SJSA1 (cell line): ENCODE data around the gene PNPO. TPM values are rescaled to one million over a fixed set of nuclear protein-coding genes. Genes with fewer than 3 reads are reported as not detected.

ENCODE experiments used
- DNase-seq, 2 experiments: peaks; one replicate each; pipeline ENCODE4 v3.0.0-alpha.2; 2015 to 2020; ENCODE audit warnings: low spot score in 2 of 2, low read depth in 1 of 2
- H3K27ac ChIP-seq: fragments of 250-450 bp; sonication (Bioruptor Pico); 2 replicates; pipeline ENCODE4 v1.5.1; 2020; ENCODE audit warnings: mild to moderate bottlenecking, moderate library complexity
- H3K27me3 ChIP-seq: fragments of 250-450 bp; sonication (Bioruptor Pico); replicated peaks from 2 replicates; pipeline ENCODE4 v1.5.1; 2020; ENCODE audit warnings: mild to moderate bottlenecking, moderate library complexity
- H3K36me3 ChIP-seq: fragments of 250-450 bp; sonication (Bioruptor Pico); 2 replicates; pipeline ENCODE4 v1.5.1; 2020; ENCODE audit warnings: mild to moderate bottlenecking
- H3K4me1 ChIP-seq: fragments of 250-450 bp; sonication (Bioruptor Pico); replicated peaks from 2 replicates; pipeline ENCODE4 v1.6.1; 2021; ENCODE audit warnings: mild to moderate bottlenecking
- H3K4me3 ChIP-seq: fragments of 250-450 bp; sonication (Bioruptor Pico); 2 replicates; pipeline ENCODE4 v1.5.1; 2020; ENCODE audit warnings: mild to moderate bottlenecking
- H3K9me3 ChIP-seq: fragments of 250-450 bp; sonication (Bioruptor Pico); replicated peaks from 2 replicates; pipeline ENCODE4 v1.5.1; 2020; ENCODE audit warnings: mild to moderate bottlenecking
- total RNA-seq: library from RNA; depleted of rRNA; stranded (reverse); fragments of >200 nt; shearing (Covaris generic); gene quantifications from 2 replicates; pipeline ENCODE4 v1.2.3, GENCODE V29; 2014

Gene PNPO
- total RNA-seq, 1 experiment from 2014 or later: 34.3 TPM

GRCh38 chr17:47966079-47966519, 24.7 kb downstream of the PNPO start:
- Histone ChIP-seq H3K27me3 (no peaks in the 10 kb centered on the region), H3K9me3 (no peaks in the 10 kb centered on the region), H3K27ac (no peak overlapping the region), H3K4me1 (peaks cover 25% of the 10 kb centered on the region), H3K4me3 (no peak overlapping the region), H3K36me3 (0 out of 2 replicates have a peak, but pooled peaks cover under 1% of the 10 kb centered on the region)
- no peak for DNase-seq

DNA sequence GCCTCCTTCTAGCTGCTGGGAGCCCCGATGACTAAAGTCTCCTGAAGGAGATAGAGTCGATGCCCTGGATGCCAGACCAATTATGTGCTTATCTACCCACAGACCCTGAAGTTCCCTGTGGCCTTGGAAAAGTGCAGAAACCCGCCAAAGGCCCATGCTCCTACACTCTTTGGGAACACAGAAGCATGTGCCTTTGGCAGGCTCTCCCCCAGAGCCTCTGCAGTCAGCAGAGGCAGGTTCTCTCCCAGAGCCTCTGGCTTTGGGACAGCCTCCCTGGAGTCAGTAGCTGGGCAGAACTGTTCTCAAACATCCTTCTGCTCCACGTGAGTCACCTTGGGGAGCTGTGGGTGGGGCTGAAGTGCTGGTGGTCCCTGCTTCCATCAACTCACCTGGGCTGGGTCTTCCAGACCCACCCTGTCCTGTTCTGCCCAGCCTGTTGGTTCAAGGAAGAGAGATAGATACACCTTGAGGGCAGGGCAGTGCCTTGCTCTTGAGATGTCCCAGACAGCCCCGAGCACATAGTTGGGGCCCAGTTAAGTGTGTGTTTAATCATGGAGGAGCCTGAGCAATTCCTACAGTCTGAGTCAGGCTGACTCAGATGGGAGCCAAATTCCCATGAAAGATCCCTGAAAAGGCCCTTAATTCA, 26.4 kb downstream of the PNPO start:
- 0 out of 2 replicates have a peak, but pooled peaks cover 5% of the 10 kb centered on the region for H3K36me3 ChIP-seq
- peak; percentile 77 to 78 for DNase-seq
- H3K4me1 ChIP-seq: peaks cover 35% of the 10 kb centered on the region
- H3K9me3 ChIP-seq: no peaks in the 10 kb centered on the region
- H3K4me3 ChIP-seq: no peak overlapping the region
- no peaks in the 10 kb centered on the region for H3K27me3 ChIP-seq
- H3K27ac ChIP-seq: peak overlapping the region; percentile 73

DNA sequence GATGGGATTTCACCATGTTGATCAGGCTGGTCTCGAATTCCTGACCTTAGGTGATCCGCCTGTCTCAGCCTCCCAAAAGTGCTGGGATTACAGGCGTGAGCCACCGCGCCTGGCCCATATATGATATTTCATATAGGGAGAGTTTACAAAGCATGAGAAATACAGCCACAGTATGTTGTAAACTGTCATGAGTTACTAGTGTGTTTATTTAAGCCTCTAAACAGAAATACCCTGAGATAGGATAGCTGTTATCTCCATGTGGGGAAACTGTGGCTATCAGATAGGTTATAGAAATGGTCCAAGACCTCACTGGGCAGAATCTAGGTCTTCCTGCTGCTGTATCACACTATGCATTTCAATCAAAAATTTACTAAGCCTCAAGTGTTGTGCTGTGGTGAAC, 27.5 kb downstream of the PNPO start:
- Histone ChIP-seq H3K36me3 (peaks cover 8% of the 10 kb centered on the region), H3K4me3 (no peak overlapping the region), H3K9me3 (no peaks in the 10 kb centered on the region), H3K4me1 (peaks cover 35% of the 10 kb centered on the region), H3K27ac (no peak overlapping the region), H3K27me3 (no peaks in the 10 kb centered on the region)
- no peak for DNase-seq

GRCh38 chr17:47969930-47970724, 28.8 kb downstream of the PNPO start:
- Histone ChIP-seq H3K36me3 (peaks cover 18% of the 10 kb centered on the region), H3K4me1 (peaks cover 35% of the 10 kb centered on the region), H3K27ac (no peak overlapping the region), H3K4me3 (peak overlapping the region; percentile 60), H3K27me3 (no peaks in the 10 kb centered on the region), H3K9me3 (no peaks in the 10 kb centered on the region)
- no peak for DNase-seq

DNA sequence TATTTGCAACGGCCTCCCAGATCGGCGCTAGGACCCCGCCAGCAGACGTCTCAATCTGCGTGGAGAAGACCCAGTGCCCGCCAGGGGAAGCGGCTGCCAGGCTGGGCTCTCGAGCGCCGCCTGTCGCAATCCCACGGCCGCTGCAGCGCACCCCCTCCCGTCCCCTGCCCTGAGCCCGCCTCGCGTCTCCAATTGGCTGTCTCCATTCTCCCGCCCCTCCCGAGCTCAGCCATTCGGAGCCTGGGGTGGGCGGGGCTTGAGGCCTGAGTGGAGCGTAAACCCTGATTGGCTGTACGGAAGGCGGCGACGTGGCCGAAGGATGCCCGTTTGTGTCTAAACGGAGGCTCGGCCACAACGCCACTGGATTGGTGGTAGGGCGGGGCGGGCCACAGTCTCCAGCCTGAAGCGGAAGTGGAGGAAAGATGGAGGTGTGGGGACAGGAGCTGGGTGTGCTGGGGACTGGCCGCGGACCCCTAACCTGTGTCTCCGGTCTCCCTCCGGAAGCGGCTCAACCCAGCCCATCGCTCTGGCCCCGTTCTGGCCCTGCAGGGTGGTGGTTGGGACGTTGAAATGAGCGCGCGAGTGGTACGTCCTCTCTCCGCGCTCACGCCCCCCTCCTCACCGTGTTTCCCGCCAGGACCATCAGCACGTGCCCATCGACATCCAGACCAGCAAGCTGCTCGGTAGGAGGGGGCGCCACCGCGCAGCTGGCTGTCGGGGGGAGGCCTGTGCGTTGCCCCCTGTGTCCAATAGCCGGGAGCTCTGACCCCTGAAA, 29.5 kb downstream of the PNPO start, which contains the start of gene CDK5RAP3:
TSS of gene CDK5RAP3 (plus strand) at position 389 of the 775 bp plus-strand sequence. CDS start at position 423, 34 bp downstream.
- no peaks in the 10 kb centered on the region for H3K27me3 ChIP-seq
- H3K9me3 ChIP-seq: no peaks in the 10 kb centered on the region
- peak within 1 kb of the TSS; percentile 60 for H3K4me3 ChIP-seq
- H3K36me3 ChIP-seq: peaks cover 25% of the 10 kb centered on the region
- DNase-seq: peak; percentile 100
- peak within 1 kb of the TSS; percentile 61 for H3K27ac ChIP-seq
- peaks cover 35% of the 10 kb centered on the region for H3K4me1 ChIP-seq

- no peak for DNase-seq
- no peaks in the 10 kb centered on the region for H3K9me3 ChIP-seq
Measured at GRCh38 chr17:47973541-47973940, 32.2 kb downstream of the PNPO start.

GRCh38 chr17:47975189-47975822, 33.9 kb downstream of the PNPO start:
- DNase-seq: no peak
- no peaks in the 10 kb centered on the region for H3K27me3 ChIP-seq
- H3K9me3 ChIP-seq: no peaks in the 10 kb centered on the region
- H3K4me1 ChIP-seq: peaks cover 14% of the 10 kb centered on the region
- no peak overlapping the region for H3K4me3 ChIP-seq
- no peak overlapping the region for H3K27ac ChIP-seq
- H3K36me3 ChIP-seq: peaks cover 67% of the 10 kb centered on the region

More at GRCh38 chr17:47973541-47973940, 32.2 kb downstream of the PNPO start:
- Histone ChIP-seq H3K4me3 (no peak overlapping the region), H3K27ac (no peak overlapping the region), H3K36me3 (peaks cover 49% of the 10 kb centered on the region), H3K27me3 (no peaks in the 10 kb centered on the region), H3K4me1 (peaks cover 19% of the 10 kb centered on the region)

DNA sequence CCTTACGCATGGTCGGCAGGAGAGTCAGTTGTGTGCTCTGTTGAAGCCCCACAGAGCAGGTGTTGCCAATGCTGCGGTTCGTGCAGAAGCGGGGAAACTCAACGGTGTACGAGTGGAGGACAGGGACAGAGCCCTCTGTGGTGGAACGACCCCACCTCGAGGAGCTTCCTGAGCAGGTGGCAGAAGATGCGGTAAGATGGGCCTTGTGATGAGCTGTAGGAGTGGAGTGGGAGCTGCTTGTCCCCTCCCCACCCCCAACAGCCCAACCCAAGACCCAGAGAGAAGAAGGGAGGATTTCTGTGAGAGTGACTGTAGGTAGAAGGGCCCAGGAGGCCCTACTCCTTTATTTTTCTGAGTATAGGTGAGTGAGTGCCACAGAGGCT, 34.4 kb downstream of the PNPO start:
- H3K4me3 ChIP-seq: no peak overlapping the region
- no peaks in the 10 kb centered on the region for H3K27me3 ChIP-seq
- H3K36me3 ChIP-seq: peaks cover 72% of the 10 kb centered on the region
- H3K27ac ChIP-seq: no peak overlapping the region
- no peak for DNase-seq
- H3K9me3 ChIP-seq: no peaks in the 10 kb centered on the region
- peaks cover 11% of the 10 kb centered on the region for H3K4me1 ChIP-seq

- H3K9me3 ChIP-seq: no peaks in the 10 kb centered on the region
- H3K27me3 ChIP-seq: no peaks in the 10 kb centered on the region
- H3K4me3 ChIP-seq: no peak overlapping the region
- H3K36me3 ChIP-seq: peaks cover 92% of the 10 kb centered on the region
- H3K4me1 ChIP-seq: no peaks in the 10 kb centered on the region
- no peak overlapping the region for H3K27ac ChIP-seq
- DNase-seq: peak; percentile 64 to 76
Measured at GRCh38 chr17:47978324-47978723, 37.0 kb downstream of the PNPO start.

GRCh38 chr17:47980541-47980940, 39.2 kb downstream of the PNPO start:
- H3K9me3 ChIP-seq: no peaks in the 10 kb centered on the region
- no peaks in the 10 kb centered on the region for H3K4me1 ChIP-seq
- no peak for DNase-seq
- peaks cover 78% of the 10 kb centered on the region for H3K36me3 ChIP-seq
- H3K27me3 ChIP-seq: no peaks in the 10 kb centered on the region
- no peak overlapping the region for H3K4me3 ChIP-seq
- no peak overlapping the region for H3K27ac ChIP-seq

DNA sequence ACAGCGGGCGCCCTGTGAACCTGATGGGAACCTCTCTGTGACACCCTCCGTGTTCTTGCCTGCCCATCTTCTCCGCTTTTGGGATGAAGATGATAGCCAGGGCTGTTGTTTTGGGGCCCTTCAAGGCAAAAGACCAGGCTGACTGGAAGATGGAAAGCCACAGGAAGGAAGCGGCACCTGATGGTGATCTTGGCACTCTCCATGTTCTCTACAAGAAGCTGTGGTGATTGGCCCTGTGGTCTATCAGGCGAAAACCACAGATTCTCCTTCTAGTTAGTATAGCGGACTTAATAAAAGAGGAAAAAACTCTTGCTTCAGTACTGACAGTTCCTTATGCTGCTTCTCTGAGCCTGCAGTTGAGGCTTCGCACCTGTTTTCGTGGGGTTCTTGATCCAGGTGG, 40.1 kb downstream of the PNPO start:
- no peak overlapping the region for H3K4me3 ChIP-seq
- no peaks in the 10 kb centered on the region for H3K9me3 ChIP-seq
- no peaks in the 10 kb centered on the region for H3K27me3 ChIP-seq
- H3K4me1 ChIP-seq: no peaks in the 10 kb centered on the region
- DNase-seq: no peak
- H3K27ac ChIP-seq: no peak overlapping the region
- peaks cover 72% of the 10 kb centered on the region for H3K36me3 ChIP-seq

- no peak overlapping the region for H3K4me3 ChIP-seq
- H3K27me3 ChIP-seq: no peaks in the 10 kb centered on the region
- no peak for DNase-seq
- peaks cover 65% of the 10 kb centered on the region for H3K36me3 ChIP-seq
- no peak overlapping the region for H3K27ac ChIP-seq
- no peaks in the 10 kb centered on the region for H3K9me3 ChIP-seq
- H3K4me1 ChIP-seq: peaks cover 2% of the 10 kb centered on the region
Measured at GRCh38 chr17:47982091-47982617, 40.8 kb downstream of the PNPO start.
